ENCODE results near the gene DIP2C.

The DIP2C gene

GRCh38 chr10:420154-421121 is 269.0 kb downstream of the DIP2C start:
- in situ Hi-C loops (cut with MboI; ENCODE audit: low pct_unique_long_range_greater_than_20kb, low sequenced_read_pairs, unreplicated experiment), result no loop called here
- no peak for TF ChIP-seq CTCF (IDR thresholded peaks at IDR 0.05; ENCODE audit: extremely low read depth, insufficient read depth, missing control alignments)
- no peak for DNase-seq (ENCODE audit: low spot score)

GRCh38 chr10:418894-419293 is 270.6 kb downstream of the DIP2C start:
- in situ Hi-C loops (cut with MboI; ENCODE audit: low pct_unique_long_range_greater_than_20kb, low sequenced_read_pairs, unreplicated experiment), result no loop called here
- no peak for DNase-seq (ENCODE audit: low spot score)
- no peak for TF ChIP-seq CTCF (IDR thresholded peaks at IDR 0.05; ENCODE audit: extremely low read depth, insufficient read depth, missing control alignments)

GRCh38 chr10:418226-418625 is 271.2 kb downstream of the DIP2C start:
- DNase-seq (ENCODE audit: low spot score), result no peak
- no peak for TF ChIP-seq CTCF (IDR thresholded peaks at IDR 0.05; ENCODE audit: extremely low read depth, insufficient read depth, missing control alignments)

DNA sequence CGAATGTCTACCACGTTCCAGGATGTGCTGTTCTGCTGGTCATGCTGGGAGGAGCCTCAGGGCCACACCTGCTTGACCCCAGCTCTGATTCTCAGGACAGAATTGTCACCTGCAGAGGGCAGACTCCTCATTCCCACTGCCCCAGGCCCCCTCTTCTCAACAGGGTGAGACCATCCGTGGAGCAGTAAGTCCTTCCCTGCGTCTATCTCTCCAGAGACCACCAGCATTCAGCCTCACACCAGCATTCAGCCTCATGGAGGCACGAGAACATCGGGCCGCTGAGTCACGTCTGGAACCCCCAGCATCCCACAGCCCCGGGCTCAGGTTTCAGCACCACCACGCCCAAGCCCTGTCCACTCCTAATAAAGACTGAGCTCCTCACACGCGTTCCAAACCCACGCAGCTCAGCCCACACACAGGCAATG is 273.4 kb downstream of the DIP2C start:
- no peak for DNase-seq (ENCODE audit: low spot score)
- TF ChIP-seq CTCF (IDR thresholded peaks at IDR 0.05; ENCODE audit: extremely low read depth, insufficient read depth, missing control alignments), result no peak
- in situ Hi-C loops (cut with MboI; ENCODE audit: low pct_unique_long_range_greater_than_20kb, low sequenced_read_pairs, unreplicated experiment), result no loop called here

More at GRCh38 chr10:418226-418625, 271.2 kb downstream of the DIP2C start:
- in situ Hi-C loops (cut with MboI; ENCODE audit: low pct_unique_long_range_greater_than_20kb, low sequenced_read_pairs, unreplicated experiment), result no loop called here

DNA sequence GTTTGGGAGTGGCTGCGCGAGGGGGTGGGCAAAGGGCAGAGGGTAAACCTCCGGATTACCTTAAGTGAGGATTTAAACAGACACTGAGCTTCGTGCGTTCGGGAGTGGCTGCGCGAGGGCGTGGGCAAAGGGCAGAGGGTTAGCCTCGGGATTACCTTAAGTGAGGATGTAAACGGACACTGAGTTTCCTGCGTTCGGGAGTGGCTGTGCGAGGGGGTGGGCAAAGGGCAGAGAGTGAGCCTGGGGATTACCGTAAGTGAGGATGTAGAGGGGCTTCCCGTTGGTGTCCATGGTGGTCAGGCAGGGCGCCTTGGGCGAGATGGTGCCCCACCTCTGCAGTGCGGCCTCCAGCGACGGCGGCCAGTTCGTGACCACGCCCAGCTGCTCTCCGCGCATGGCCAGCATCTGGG is 275.8 kb downstream of the DIP2C start:
- in situ Hi-C loops (cut with MboI; ENCODE audit: low pct_unique_long_range_greater_than_20kb, low sequenced_read_pairs, unreplicated experiment), result no loop called here
- no peak for TF ChIP-seq CTCF (IDR thresholded peaks at IDR 0.05; ENCODE audit: extremely low read depth, insufficient read depth, missing control alignments)
- DNase-seq (ENCODE audit: low spot score), result no peak

- DNase-seq (ENCODE audit: low spot score), result peak; percentile 67
- no peak for TF ChIP-seq CTCF (IDR thresholded peaks at IDR 0.05; ENCODE audit: extremely low read depth, insufficient read depth, missing control alignments)
These were observed 277.4 kb downstream of the DIP2C start for GRCh38 chr10:412109-412508.

More at GRCh38 chr10:412109-412508, 277.4 kb downstream of the DIP2C start:
- in situ Hi-C loops (cut with MboI; ENCODE audit: low pct_unique_long_range_greater_than_20kb, low sequenced_read_pairs, unreplicated experiment), result no loop called here
